HG03095 (cell line): ENCODE data around the gene CD7.

Source experiments
- ATAC-seq: cut with Tn5 transposase; IDR thresholded peaks from one replicate; pipeline ENCODE4 v1.9.1; 2021; ENCODE audit warnings: moderate library complexity; ENCODE audit not compliant: unreplicated experiment

CD7 gene

DNA sequence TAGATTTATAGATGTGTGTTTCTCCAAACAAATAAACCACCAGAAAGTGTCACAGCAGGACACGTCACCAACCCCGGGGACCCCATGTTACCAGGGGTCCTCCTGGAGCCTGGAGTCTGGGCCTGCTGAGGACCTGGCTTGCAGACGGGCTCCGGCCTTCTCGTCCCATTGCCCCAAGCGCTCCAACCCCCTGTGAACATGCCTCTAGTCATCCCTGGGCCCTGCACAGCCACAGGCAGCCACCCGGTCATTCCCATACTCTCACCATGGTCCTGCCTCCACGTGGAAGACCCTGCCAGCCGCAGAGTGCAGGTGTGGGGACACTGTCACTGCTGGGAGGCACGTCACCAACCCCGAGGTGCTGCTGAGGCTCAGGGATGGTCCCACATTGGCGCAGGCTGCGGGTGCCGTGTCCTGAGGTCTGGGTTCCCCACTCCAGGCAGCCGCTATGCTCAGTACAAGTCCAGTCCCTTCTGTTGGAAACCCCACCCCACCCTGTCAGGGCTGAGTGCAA lies 11.6 kb upstream of the CD7 start:
- no peak for ATAC-seq

- ATAC-seq, result no peak
Observed at GRCh38 chr17:82328141-82328993, 11.0 kb upstream of the CD7 start.

GRCh38 chr17:82327757-82328140 lies 10.3 kb upstream of the CD7 start:
- ATAC-seq, result no peak

DNA sequence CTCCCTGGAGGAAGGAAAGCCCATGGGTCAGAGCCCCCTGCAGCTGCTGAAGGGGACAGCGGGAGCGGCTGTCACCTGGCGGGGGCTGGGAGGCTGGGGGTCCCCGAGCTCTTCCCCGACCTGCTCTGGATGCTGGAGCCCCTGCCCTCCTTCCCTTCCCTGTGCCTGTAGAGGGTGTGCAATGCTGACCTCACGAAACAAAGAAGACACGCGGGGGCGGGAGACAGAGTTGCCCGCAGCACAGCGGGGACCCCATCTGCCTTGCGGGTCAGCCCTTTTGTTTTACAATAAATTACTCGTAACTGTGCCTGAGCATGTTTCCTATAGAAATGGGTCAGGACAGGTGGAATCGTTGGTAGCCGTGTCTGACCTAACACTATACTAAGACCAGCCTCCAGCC lies 9.9 kb upstream of the CD7 start:
- ATAC-seq, result no peak

- no peak for ATAC-seq
Observed at GRCh38 chr17:82325286-82326180, 8.1 kb upstream of the CD7 start.

- no peak for ATAC-seq
Observed at GRCh38 chr17:82324566-82325285, 7.3 kb upstream of the CD7 start.

DNA sequence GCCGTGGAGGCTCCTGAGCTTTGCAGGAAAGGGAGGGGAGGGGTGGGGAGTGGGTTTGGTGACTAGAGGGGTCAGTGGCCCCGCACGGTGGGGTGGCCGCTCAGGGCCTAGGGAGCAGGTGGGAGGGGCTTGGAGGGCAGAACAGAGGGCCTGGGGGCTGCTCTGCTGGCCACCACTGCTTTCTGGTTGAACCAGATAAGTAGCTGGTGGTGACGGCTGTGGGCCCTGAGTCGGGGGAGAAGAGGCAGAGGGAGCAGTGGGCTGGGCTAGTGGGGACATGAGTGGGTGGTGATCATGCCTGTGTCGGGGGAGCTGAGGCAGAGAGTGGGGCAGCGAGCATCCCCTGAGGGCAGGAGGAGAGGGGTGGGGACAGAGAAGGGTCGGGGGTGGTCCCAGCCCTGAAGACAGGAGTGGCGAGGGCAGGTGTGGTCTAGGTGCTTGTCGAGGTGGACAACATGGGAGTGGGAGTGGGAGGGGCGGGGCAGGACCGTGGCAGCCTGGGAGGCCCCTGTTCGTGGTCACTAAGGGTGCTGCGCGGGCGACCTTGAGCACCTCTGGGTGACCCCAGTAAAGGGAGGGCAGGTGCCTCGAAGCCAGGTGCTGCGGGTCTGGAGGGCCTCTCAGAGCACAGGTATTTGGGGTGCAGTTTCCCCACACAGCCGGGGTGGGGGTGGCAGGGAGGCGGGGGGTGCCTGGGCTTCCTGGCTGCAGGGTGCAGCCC lies 6.3 kb upstream of the CD7 start:
- ATAC-seq, result no peak

GRCh38 chr17:82322526-82323453 lies 5.4 kb upstream of the CD7 start:
- no peak for ATAC-seq

- no peak for ATAC-seq
Observed at GRCh38 chr17:82321947-82322466, 4.6 kb upstream of the CD7 start.

- no peak for ATAC-seq
Observed at GRCh38 chr17:82320956-82321927, 3.8 kb upstream of the CD7 start.

GRCh38 chr17:82320140-82320840 lies 2.9 kb upstream of the CD7 start:
- no peak for ATAC-seq

DNA sequence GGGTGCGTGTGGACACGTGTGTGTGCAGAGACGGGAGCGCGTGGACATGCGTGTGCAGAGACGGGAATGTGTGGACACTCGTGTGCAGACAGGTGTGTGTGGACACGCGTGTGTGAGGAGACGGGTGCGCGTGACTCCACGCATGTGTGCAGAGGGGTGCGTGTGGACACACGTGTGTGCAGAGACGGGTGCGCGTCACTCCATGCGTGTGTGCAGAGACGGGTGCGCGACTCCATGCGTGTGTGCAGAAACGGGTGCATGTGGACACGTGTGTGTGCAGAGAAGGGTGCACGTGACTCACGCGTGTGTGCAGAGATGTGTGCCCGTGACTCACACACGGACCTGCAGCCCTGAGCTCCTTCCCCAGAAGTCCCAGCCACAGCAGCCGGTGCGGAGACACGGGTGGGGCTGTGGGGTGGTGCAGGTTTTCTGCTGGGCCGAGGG lies 2.2 kb upstream of the CD7 start:
- ATAC-seq, result no peak

DNA sequence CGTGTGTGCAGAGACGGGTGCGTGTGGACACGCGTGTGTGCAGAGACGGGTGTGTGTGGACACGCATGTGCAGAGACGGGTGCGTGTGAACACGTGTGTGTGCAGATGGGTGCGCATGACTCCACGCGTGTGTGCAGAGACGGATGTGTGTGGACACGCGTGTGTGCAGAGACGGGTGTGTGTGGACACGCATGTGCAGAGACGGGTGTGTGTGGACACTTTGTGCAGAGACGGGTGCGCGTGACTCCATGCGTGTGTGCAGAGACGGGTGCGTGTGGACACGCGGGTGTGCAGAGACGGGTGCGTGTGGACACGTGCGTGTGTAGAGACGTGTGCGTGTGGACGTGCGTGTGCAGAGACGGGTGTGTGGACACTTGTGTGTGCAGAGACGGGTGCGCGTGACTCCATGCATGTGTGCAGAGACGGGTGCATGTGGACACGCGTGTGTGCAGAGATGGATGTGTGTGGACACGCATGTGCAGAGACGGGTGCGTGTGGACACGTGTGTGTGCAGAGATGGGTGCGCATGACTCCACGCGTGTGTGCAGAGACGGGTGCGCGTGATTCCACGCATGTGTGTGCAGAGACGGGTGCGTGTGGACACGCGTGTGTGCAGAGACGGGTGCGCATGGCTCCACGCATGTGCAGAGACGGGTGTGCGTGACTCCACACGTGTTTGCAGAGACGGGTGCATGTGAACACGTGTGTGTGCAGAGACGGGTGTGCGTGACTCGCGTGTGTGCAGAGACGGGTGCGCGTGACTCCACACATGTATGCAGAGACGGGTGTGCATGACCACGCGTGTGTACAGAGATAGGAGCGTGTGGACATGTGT lies 1.6 kb upstream of the CD7 start:
- ATAC-seq, result no peak

- no peak for ATAC-seq
Observed at GRCh38 chr17:82318169-82318498, 726 bp upstream of the CD7 start.

DNA sequence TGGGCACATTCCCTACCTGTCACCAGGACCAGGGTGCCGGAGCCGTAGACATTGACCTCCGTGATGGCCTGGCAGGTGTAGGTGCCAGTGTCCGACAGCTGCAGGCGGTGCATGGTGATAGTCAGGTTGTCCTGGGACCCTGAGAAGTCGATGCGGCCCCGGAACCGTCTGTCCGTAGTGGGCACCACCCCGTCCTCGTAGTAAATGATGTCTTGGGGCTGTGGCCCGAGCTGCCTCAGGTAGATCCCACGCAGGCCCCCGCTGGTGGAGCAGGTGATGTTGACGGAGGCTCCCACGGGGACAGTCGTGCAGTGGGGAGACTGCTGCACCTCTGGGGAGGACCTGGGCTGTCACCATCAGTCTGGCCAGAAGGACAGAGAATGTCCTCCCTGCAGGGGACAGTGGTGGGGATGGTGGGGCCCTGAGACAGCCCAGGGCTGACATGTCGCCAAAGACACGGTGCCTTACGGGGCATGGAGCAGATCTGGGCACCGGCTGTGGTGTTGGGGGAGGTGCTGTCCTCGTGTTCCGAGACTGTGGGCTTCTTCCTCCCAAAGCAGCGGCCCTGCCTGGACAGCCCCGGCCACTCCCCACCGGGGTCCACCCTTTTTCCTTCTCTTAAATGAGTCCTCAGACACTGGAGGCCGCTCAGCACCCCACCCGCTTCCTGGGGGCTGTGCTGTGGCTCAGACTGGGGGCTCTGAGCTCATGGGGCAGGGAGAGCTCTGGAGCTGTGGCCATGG lies 586 bp downstream of the CD7 start:
- no peak for ATAC-seq
